T-cell (primary cell): Measurements from ENCODE around the gene RARB. TPM values are rescaled to one million over a fixed set of nuclear protein-coding genes. Genes with fewer than 3 reads are reported as not detected.

Source experiments
- ATAC-seq, 4 experiments: fragments of 200-7000 bp in 3 of 4; fragments of 150-1000 bp in 1 of 4; cut with Tn5 transposase; replicated peaks in 1 of 4; 1 replicate in 3 of 4; 2 replicates in 1 of 4; pipeline ENCODE4 v1.10.0; 2021; ENCODE audit warnings: moderate library complexity in 3 of 4, mild to moderate bottlenecking in 2 of 4, moderate number of reproducible peaks in 1 of 4
- CTCF ChIA-PET, 2 donors: fragments of 300-600 bp; sonication (Branson Sonifier 250); formaldehyde crosslinking; loops; one replicate each; lab custom pipeline; 2022; ENCODE audit warnings: antibody characterized with exemption in 2 of 2; lab: Charles Lee
- POLR2A ChIA-PET, 2 donors: fragments of 300-600 bp; sonication (Branson Sonifier 250); formaldehyde crosslinking; loops; one replicate each; lab custom pipeline; 2022; ENCODE audit warnings: antibody characterized with exemption in 2 of 2; lab: Charles Lee
- DNase-seq, 35 experiments: peaks; one replicate each; pipeline versions ENCODE4 v3.0.0 to v3.0.0-alpha.2; 2013 to 2023
- H3K27ac ChIP-seq: one replicate; pipeline ENCODE4 v1.5.1; 2013; ENCODE audit warnings: low read length
- H3K27me3 ChIP-seq, 2 experiments: replicated peaks in 1 of 2; 1 replicate in 1 of 2; 2 replicates in 1 of 2; pipeline versions ENCODE4 v1.6.1 to v1.7.0; 2013; ENCODE audit warnings: low read length in 1 of 2, mixed read lengths in 1 of 2; ENCODE audit not compliant: control insufficient read depth in 2 of 2, insufficient read depth in 2 of 2; ENCODE audit errors: extremely low read depth in 1 of 2
- H3K36me3 ChIP-seq, 2 donors: 1 replicate in 1 of 2; 2 replicates in 1 of 2; pipeline versions ENCODE4 v1.6.1 to v1.7.0; 2013; ENCODE audit warnings: low read length in 1 of 2; ENCODE audit not compliant: control insufficient read depth in 2 of 2, insufficient read depth in 1 of 2; ENCODE audit errors: extremely low read depth in 1 of 2
- H3K4me1 ChIP-seq, 2 experiments: 1 replicate in 1 of 2; 2 replicates in 1 of 2; pipeline versions ENCODE4 v1.6.1 to v1.7.0; 2013; ENCODE audit warnings: low read length in 2 of 2, mixed read lengths in 1 of 2; ENCODE audit not compliant: insufficient read depth in 2 of 2, control insufficient read depth in 1 of 2; ENCODE audit errors: extremely low read depth in 1 of 2
- H3K4me3 ChIP-seq, 2 donors: 1 replicate in 1 of 2; 2 replicates in 1 of 2; pipeline versions ENCODE4 v1.5.1 to v1.7.0; 2013; ENCODE audit warnings: mild to moderate bottlenecking in 2 of 2, low read length in 1 of 2, moderate library complexity in 1 of 2; ENCODE audit not compliant: control insufficient read depth in 1 of 2; ENCODE audit errors: extremely low read depth in 1 of 2
- H3K9me3 ChIP-seq: 2 replicates; pipeline ENCODE4 v1.7.0; 2013
- H3K27ac Mint-ChIP-seq, 2 donors: one replicate each; pipeline ENCODE4 v1.8.0; 2020 to 2021; ENCODE audit warnings: mild to moderate bottlenecking in 2 of 2, mixed read lengths in 2 of 2
- H3K27me3 Mint-ChIP-seq, 2 donors: one replicate each; pipeline ENCODE4 v1.8.0; 2021 to 2022; ENCODE audit warnings: mixed read lengths in 2 of 2
- H3K36me3 Mint-ChIP-seq: one replicate; pipeline ENCODE4 v1.8.0; 2021; ENCODE audit warnings: mixed read lengths
- H3K4me1 Mint-ChIP-seq, 3 donors: one replicate each; pipeline ENCODE4 v1.8.0; 2020 to 2022; ENCODE audit warnings: mixed read lengths in 3 of 3, mild to moderate bottlenecking in 1 of 3
- H3K4me3 Mint-ChIP-seq, 3 donors: one replicate each; pipeline ENCODE4 v1.8.0; 2020 to 2022; ENCODE audit warnings: mild to moderate bottlenecking in 3 of 3, mixed read lengths in 3 of 3, moderate library complexity in 3 of 3
- H3K9me3 Mint-ChIP-seq, 3 donors: one replicate each; pipeline ENCODE4 v1.8.0; 2020 to 2022; ENCODE audit warnings: mixed read lengths in 3 of 3
- WGBS: methylation state at CpG from one replicate; pipeline ENCODE4 v1.1.5; 2013; ENCODE audit warnings: missing lambda C conversion rate; ENCODE audit not compliant: insufficient coverage; 5-methylcytosine and 5-hydroxymethylcytosine counted together
- total RNA-seq, 35 experiments: library from RNA in 6 of 35; stranded (reverse) in 6 of 35; fragments of 120-200 nt in 1 of 35; gene quantifications; one replicate each; pipeline versions ENCODE4 v1.2.1 to v1.2.4 and lab custom pipeline; 2013 to 2026

RARB gene
- total RNA-seq, 5 donors from 2014 or later (not counting 1 experiment from before 2014, with no cell fraction given): not detected

DNA sequence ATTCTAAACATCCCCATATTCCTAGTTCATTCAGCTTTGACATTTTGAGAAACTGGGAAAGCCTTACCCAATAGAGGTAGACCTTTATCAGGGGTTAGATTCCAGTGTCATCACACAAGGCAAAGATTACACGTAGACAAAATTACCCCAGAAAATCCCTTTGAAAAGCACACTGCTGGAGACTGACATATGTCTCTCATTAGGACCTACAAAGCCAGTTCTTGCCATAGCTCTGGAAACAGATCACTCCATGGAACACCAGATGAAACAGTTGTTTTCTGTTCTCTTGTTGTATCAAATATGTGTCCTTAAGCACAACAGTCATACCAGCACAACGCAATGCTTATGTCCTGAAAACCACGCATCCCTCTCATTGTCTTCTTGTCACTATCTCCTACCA is 44.7 kb downstream of the RARB start:
- Mint-ChIP-seq H3K27ac (no peak overlapping the region), H3K36me3 (no peaks in the 10 kb centered on the region), H3K4me1 (peaks cover 7 to 13% (median 8%) of the 10 kb centered on the region in 3 donors), H3K9me3 (no peaks in the 10 kb centered on the region), H3K27me3 (peaks cover 0 to 10% of the 10 kb centered on the region in 2 donors), H3K4me3 (no peak overlapping the region)
- no peak overlapping the region for H3K4me3 ChIP-seq
- no CpG with 5 or more reads among the region's 3 CpGs for WGBS
- H3K4me1 ChIP-seq: no peaks in the 10 kb centered on the region
- no peak for DNase-seq
- H3K9me3 ChIP-seq: no peaks in the 10 kb centered on the region
- CTCF ChIA-PET: no interaction called here
- H3K27me3 ChIP-seq: no peaks in the 10 kb centered on the region
- POLR2A ChIA-PET: no interaction called here
- no peak overlapping the region for H3K27ac ChIP-seq
- H3K36me3 ChIP-seq: no peaks in the 10 kb centered on the region
- no peak for ATAC-seq

GRCh38 chr3:25473246-25473645 is 45.2 kb downstream of the RARB start:
- CTCF ChIA-PET: no interaction called here
- Mint-ChIP-seq H3K27ac (no peak overlapping the region), H3K36me3 (no peaks in the 10 kb centered on the region), H3K4me3 (no peak overlapping the region), H3K27me3 (peaks cover 0 to 10% of the 10 kb centered on the region in 2 donors), H3K4me1 (peaks cover 7 to 13% (median 8%) of the 10 kb centered on the region in 3 donors), H3K9me3 (no peaks in the 10 kb centered on the region)
- H3K4me1 ChIP-seq: no peaks in the 10 kb centered on the region
- POLR2A ChIA-PET: no interaction called here
- no peak for DNase-seq
- no peaks in the 10 kb centered on the region for H3K9me3 ChIP-seq
- H3K27ac ChIP-seq: no peak overlapping the region
- WGBS: 50% methylated on average over 1 of the region's 2 CpGs
- H3K36me3 ChIP-seq: no peaks in the 10 kb centered on the region
- ATAC-seq: no peak
- H3K4me3 ChIP-seq: no peak overlapping the region
- no peaks in the 10 kb centered on the region for H3K27me3 ChIP-seq

DNA sequence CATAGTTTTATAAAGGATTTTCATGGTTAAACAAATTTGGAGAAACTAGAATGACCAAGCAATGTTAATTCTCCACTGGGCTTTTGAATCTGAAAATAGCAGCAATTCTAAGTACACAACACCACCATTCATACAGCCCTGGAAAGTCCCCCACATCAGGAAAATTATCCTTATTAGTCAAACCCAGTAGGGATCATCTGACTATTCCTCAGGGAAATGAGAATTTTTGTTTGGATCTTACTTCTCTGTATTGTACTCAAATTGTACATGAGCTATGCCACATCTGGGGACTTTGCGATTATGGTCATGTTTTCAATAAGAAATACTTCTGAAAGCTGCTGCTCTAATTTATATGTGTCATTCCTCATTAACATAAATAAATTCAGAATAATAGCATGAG is 46.0 kb downstream of the RARB start:
- ChIA-PET CTCF (no interaction called here), POLR2A (no interaction called here)
- no peaks in the 10 kb centered on the region for H3K4me1 ChIP-seq
- H3K4me3 ChIP-seq: no peak overlapping the region
- H3K9me3 ChIP-seq: no peaks in the 10 kb centered on the region
- no peaks in the 10 kb centered on the region for H3K27me3 ChIP-seq
- no CpG with 5 or more reads among the region's 1 CpG for WGBS
- no peak overlapping the region for H3K27ac ChIP-seq
- Mint-ChIP-seq H3K27me3 (peaks cover 0 to 10% of the 10 kb centered on the region in 2 donors), H3K4me3 (no peak overlapping the region), H3K36me3 (no peaks in the 10 kb centered on the region), H3K4me1 (peaks cover 7 to 13% (median 8%) of the 10 kb centered on the region in 3 donors), H3K27ac (no peak overlapping the region), H3K9me3 (no peaks in the 10 kb centered on the region)
- ATAC-seq (no peak), DNase-seq (no peak)
- H3K36me3 ChIP-seq: no peaks in the 10 kb centered on the region

- Histone ChIP-seq H3K9me3 (no peaks in the 10 kb centered on the region), H3K4me1 (no peaks in the 10 kb centered on the region), H3K27ac (no peak overlapping the region), H3K27me3 (no peaks in the 10 kb centered on the region), H3K4me3 (no peak overlapping the region), H3K36me3 (no peaks in the 10 kb centered on the region)
- ChIA-PET CTCF (no interaction called here), POLR2A (no interaction called here)
- DNase-seq (no peak), ATAC-seq (no peak)
- Mint-ChIP-seq H3K27me3 (peaks cover 0 to 10% of the 10 kb centered on the region in 2 donors), H3K9me3 (no peaks in the 10 kb centered on the region), H3K27ac (no peak overlapping the region), H3K4me1 (peaks cover 3 to 7% (median 3%) of the 10 kb centered on the region in 3 donors), H3K36me3 (no peaks in the 10 kb centered on the region), H3K4me3 (no peak overlapping the region)
- no CpG with 5 or more reads among the region's 2 CpGs for WGBS
These were observed 48.6 kb downstream of the RARB start for GRCh38 chr3:25476639-25477038.

- no peaks in the 10 kb centered on the region for H3K27me3 Mint-ChIP-seq
- no peak for ATAC-seq
These were observed 50.2 kb downstream of the RARB start for GRCh38 chr3:25478211-25478757.

GRCh38 chr3:25478964-25479726 is 51.1 kb downstream of the RARB start:
- no peak overlapping the region for H3K27ac Mint-ChIP-seq
- H3K27me3 Mint-ChIP-seq: no peaks in the 10 kb centered on the region
- 40% methylated on average over 1 of the region's 3 CpGs for WGBS
- no peaks in the 10 kb centered on the region for H3K9me3 Mint-ChIP-seq
- ATAC-seq (no peak), DNase-seq (no peak)
- POLR2A ChIA-PET: interaction anchor here in 1 of 2 donors (0.6 kb wide), 1 partner anchor 1131 kb away, joined by 3 read pairs; no protein-coding TSS in a partner anchor
- Histone ChIP-seq H3K9me3 (no peaks in the 10 kb centered on the region), H3K4me3 (no peak overlapping the region), H3K36me3 (no peaks in the 10 kb centered on the region), H3K27ac (no peak overlapping the region), H3K27me3 (no peaks in the 10 kb centered on the region), H3K4me1 (no peaks in the 10 kb centered on the region)
- CTCF ChIA-PET: interaction anchor here in 1 of 2 donors (0.6 kb wide), 1 partner anchor 419 kb away, joined by 3 read pairs; no protein-coding TSS in a partner anchor
- H3K36me3 Mint-ChIP-seq: no peaks in the 10 kb centered on the region
- no peaks in the 10 kb centered on the region for H3K4me1 Mint-ChIP-seq
- H3K4me3 Mint-ChIP-seq: no peak overlapping the region

More at GRCh38 chr3:25478211-25478757, 50.2 kb downstream of the RARB start:
- Histone ChIP-seq H3K4me3 (no peak overlapping the region), H3K27me3 (no peaks in the 10 kb centered on the region), H3K4me1 (no peaks in the 10 kb centered on the region), H3K36me3 (no peaks in the 10 kb centered on the region), H3K9me3 (no peaks in the 10 kb centered on the region), H3K27ac (no peak overlapping the region)
- POLR2A ChIA-PET: no interaction called here
- no peak for DNase-seq
- Mint-ChIP-seq H3K9me3 (no peaks in the 10 kb centered on the region), H3K4me3 (no peak overlapping the region), H3K27ac (no peak overlapping the region), H3K36me3 (no peaks in the 10 kb centered on the region), H3K4me1 (no peaks in the 10 kb centered on the region)
- WGBS: 69% methylated on average over 5 of the region's 6 CpGs
- CTCF ChIA-PET: interaction anchor here in 1 of 2 donors (0.6 kb wide), 1 partner anchor 420 kb away, joined by 3 read pairs; no protein-coding TSS in a partner anchor
